Measurements from ENCODE around the gene MMP13.

GRCh38 chr11:102955624-102956023 is at the start of gene MMP13:
- TF ChIP-seq CTCF (IDR thresholded peaks at IDR 0.05) (no peak), ZFX (IDR thresholded peaks at IDR 0.05; ENCODE audit: borderline replicate concordance) (no peak)

All from 22Rv1 (cell line).